Measurements from ENCODE around the gene ITGA4. TPM values are rescaled to one million over a fixed set of nuclear protein-coding genes. Genes with fewer than 3 reads are reported as not detected.

ITGA4 gene
- 1.2 and 1.9 TPM in 2 replicates for total RNA-seq (2011; cell fraction: chromatin; rRNA removed; ENCODE audit: low replicate concordance)
- total RNA-seq (2011; cell fraction: nucleolus; rRNA removed): 0.50 and 1.2 TPM in 2 replicates
- total RNA-seq (2011; cell fraction: nucleoplasm; rRNA removed): 0.37 and 1.2 TPM in 2 replicates
- 0.14 and 0.20 TPM in 2 replicates for total RNA-seq (2014; rRNA removed)
- total RNA-seq (2014; rRNA removed; fragmentation: Illumina TruSeq; extraction: Trizol): 0.47 and 0.57 TPM in 2 replicates
- 0.29 and 0.41 TPM in 2 replicates for total RNA-seq (2015; rRNA removed; fragmentation: Illumina TruSeq; extraction: Trizol)
- 0.80 and 1.1 TPM in 2 replicates for total RNA-seq (2021)
- 0.46 and 0.81 TPM in 2 replicates for polyA plus RNA-seq (2011; rRNA removed)
- 0.22 and 0.33 TPM in 2 replicates for polyA plus RNA-seq (2011; cell fraction: cytosol; rRNA removed)
- polyA plus RNA-seq (2011; cell fraction: nucleus; rRNA removed): 0.77 and 0.80 TPM in 2 replicates
- polyA plus RNA-seq (2012): 0.19 and 0.26 TPM in 2 replicates
- polyA plus RNA-seq (2014; fragmentation: Illumina TruSeq; extraction: Trizol): 0.18 and 0.25 TPM in 2 replicates
- under 1 TPM; 0.06 to 0.10 TPM for polyA plus RNA-seq (2014; fragmentation: Nextera tagmentation; extraction: Ambion mirVana)
- polyA plus RNA-seq (2014; rRNA removed): 0.27 and 0.45 TPM in 2 replicates
- polyA minus RNA-seq (2011; rRNA and poly(A)+ RNA removed): 1.7 and 1.9 TPM in 2 replicates
- 0.91 and 1.2 TPM in 2 replicates for polyA minus RNA-seq (2011; cell fraction: cytosol; rRNA and poly(A)+ RNA removed)
- polyA minus RNA-seq (2011; cell fraction: nucleus; rRNA and poly(A)+ RNA removed): 1.9 and 3.4 TPM in 2 replicates
- percentile 28 among the genes with signal in this experiment for Bru-seq, nascent RNA
- percentile 26 among the genes with signal in this experiment for BruChase-seq, experiment 1, labeled RNA remaining after a 2-hour chase
- BruChase-seq, experiment 2, labeled RNA remaining after a 6-hour chase: percentile 24 among the genes with signal in this experiment
- long read RNA-seq, experiment 1: 0 reads
- long read RNA-seq, experiment 2, partial matches to known transcripts: 1 of 1 reads
- long read RNA-seq, experiment 2, other reads (novel, unspliced or antisense): 0 of 1 reads
- long read RNA-seq, experiment 3: 0 reads

- H3K4me2 ChIP-seq (ENCODE audit: insufficient read depth, low read length): no peak within 1 kb of the TSS
- H3K79me2 ChIP-seq (ENCODE audit: control insufficient read depth, insufficient read depth, low read length): no peaks in the 10 kb centered on the region
- WGBS (ENCODE audit: insufficient coverage, low coverage, missing lambda C conversion rate): 22% methylated on average over 38 of the region's 67 CpGs
- peak; percentile 78 for ATAC-seq
- intact Hi-C loops (cut with micrococcal nuclease): no loop called here
- H4K20me1 ChIP-seq (replicated peaks; ENCODE audit: control insufficient read depth, insufficient read depth, low read length): no peaks in the 10 kb centered on the region
- no TSS peak for BruUV-seq (replicated peaks)
- H3K36me3 ChIP-seq (ENCODE audit: control insufficient read depth, insufficient read depth, low read length): no peaks in the 10 kb centered on the region
- H3K27me3 ChIP-seq (ENCODE audit: control insufficient read depth in 2 of 2, insufficient read depth in 2 of 2, low read length in 2 of 2): no peaks in the 10 kb centered on the region
- peaks cover 0 to 4% of the 10 kb centered on the region in 2 experiments; a peak in 1 of 5 replicates for H3K4me1 ChIP-seq (replicated peaks in 1 of 2; ENCODE audit: control insufficient read depth in 2 of 2, insufficient read depth in 2 of 2, low read length in 2 of 2)
- in situ Hi-C loops (cut with MboI): no loop called here
- CTCF ChIA-PET (ENCODE audit: low intra/inter-chr PET ratio): no interaction called here
- H2AFZ ChIP-seq (ENCODE audit: low read depth, low read length): no peak within 1 kb of the TSS
- FAIRE-seq: no peak
- no peaks in the 10 kb centered on the region for H3K9me3 ChIP-seq (replicated peaks; ENCODE audit: control insufficient read depth, insufficient read depth, low read depth, low read length)
- H3K27ac ChIP-seq (ENCODE audit: extremely low read depth, low read depth, low read length): no peak within 1 kb of the TSS
- POLR2A ChIA-PET: no interaction called here
- no peak within 1 kb of the TSS for H3K4me3 ChIP-seq
- no peaks in the 10 kb centered on the region for H3K9me1 ChIP-seq (ENCODE audit: control insufficient read depth, insufficient read depth, low read length)
- DNase-seq (ENCODE audit: extremely low read depth in 1 of 4, low spot score in 3 of 4): peak in 2 of 4 experiments; percentile 11 to 18
- H3K9ac ChIP-seq (ENCODE audit: insufficient read depth in 1 of 2, low read depth in 2 of 2, low read length in 2 of 2): no peak within 1 kb of the TSS
- peak in 1 of 3 experiments; percentile 36; a peak in 1 of 6 replicates for TF ChIP-seq CTCF (IDR thresholded peaks at IDR 0.05 in 2 of 3, conservative IDR thresholded peaks at IDR 0.05 in 1 of 3; ENCODE audit: insufficient read depth in 2 of 3, low read depth in 1 of 3, low read length in 3 of 3)
- TF ChIP-seq CHD7 (IDR thresholded peaks at IDR 0.05; ENCODE audit: low read depth, low read length): no peak
- peak in 1 of 2 experiments; percentile 35; a peak in 2 of 4 replicates for TF ChIP-seq RAD21 (CRISPR knock-in tag; conservative IDR thresholded peaks at IDR 0.05 in 1 of 2, IDR thresholded peaks at IDR 0.05 in 1 of 2)
Measured at GRCh38 chr2:181457121-181457740, at the start of gene ITGA4. Gene ITGA4, plus strand, starts transcription at chr2:181457386. Its CDS starts 269 bp downstream, at chr2:181457655.

All from K562 (cell line).